ENCODE results near the gene TSHZ3.

The TSHZ3 gene

GRCh38 chr19:31279436-31279765 is 69.8 kb downstream of the TSHZ3 start:
- POLR2A ChIA-PET, result no interaction called here

GRCh38 chr19:31278555-31279435 is 70.4 kb downstream of the TSHZ3 start:
- no peak for DNase-seq (ENCODE audit: low read depth, low spot score)
- ChIA-PET POLR2A (no interaction called here), CTCF (no interaction called here)
- no peak overlapping the region for H3K4me3 ChIP-seq (ENCODE audit: low read depth, low read length)
- TF ChIP-seq CTCF (IDR thresholded peaks at IDR 0.05; ENCODE audit: insufficient read depth, low read length, missing control alignments), result no peak

More at GRCh38 chr19:31279436-31279765, 69.8 kb downstream of the TSHZ3 start:
- TF ChIP-seq CTCF (IDR thresholded peaks at IDR 0.05; ENCODE audit: insufficient read depth, low read length, missing control alignments), result no peak
- no peak overlapping the region for H3K4me3 ChIP-seq (ENCODE audit: low read depth, low read length)
- no peak for DNase-seq (ENCODE audit: low read depth, low spot score)
- CTCF ChIA-PET, result no interaction called here

- H3K4me3 ChIP-seq (ENCODE audit: low read depth, low read length), result no peak overlapping the region
- ChIA-PET CTCF (no interaction called here), POLR2A (no interaction called here)
- no peak for TF ChIP-seq CTCF (IDR thresholded peaks at IDR 0.05; ENCODE audit: insufficient read depth, low read length, missing control alignments)
- no peak for DNase-seq (ENCODE audit: low read depth, low spot score)
Observed at GRCh38 chr19:31277516-31277915, 71.7 kb downstream of the TSHZ3 start.

GRCh38 chr19:31276831-31277230 is 72.4 kb downstream of the TSHZ3 start:
- POLR2A ChIA-PET, result no interaction called here
- no peak overlapping the region for H3K4me3 ChIP-seq (ENCODE audit: low read depth, low read length)
- CTCF ChIA-PET, result no interaction called here

GRCh38 chr19:31275068-31275334 is 74.2 kb downstream of the TSHZ3 start:
- no peak for DNase-seq (ENCODE audit: low read depth, low spot score)
- CTCF ChIA-PET, result no interaction called here
- POLR2A ChIA-PET, result no interaction called here
- no peak overlapping the region for H3K4me3 ChIP-seq (ENCODE audit: low read depth, low read length)
- no peak for TF ChIP-seq CTCF (IDR thresholded peaks at IDR 0.05; ENCODE audit: insufficient read depth, low read length, missing control alignments)

More at GRCh38 chr19:31276831-31277230, 72.4 kb downstream of the TSHZ3 start:
- no peak for DNase-seq (ENCODE audit: low read depth, low spot score)
- TF ChIP-seq CTCF (IDR thresholded peaks at IDR 0.05; ENCODE audit: insufficient read depth, low read length, missing control alignments), result no peak

GRCh38 chr19:31274251-31275067 is 74.8 kb downstream of the TSHZ3 start:
- no peak for TF ChIP-seq CTCF (IDR thresholded peaks at IDR 0.05; ENCODE audit: insufficient read depth, low read length, missing control alignments)
- POLR2A ChIA-PET, result no interaction called here
- CTCF ChIA-PET, result no interaction called here
- H3K4me3 ChIP-seq (ENCODE audit: low read depth, low read length), result no peak overlapping the region
- DNase-seq (ENCODE audit: low read depth, low spot score), result no peak

Measured in AG04449 (cell line).